Right renal cortex interstitium (tissue), 3 donors: ENCODE measurements around the gene HDAC5. TPM values are rescaled to one million over a fixed set of nuclear protein-coding genes. Genes with fewer than 3 reads are reported as not detected.
"Not testable (repeated sequence)": the region's sequence is repeated elsewhere in the genome, so short reads cannot be mapped to it uniquely, and the experiment has no call there.

Experiments used
- DNase-seq, 3 donors: peaks; one replicate each; pipeline ENCODE4 v3.0.0-alpha.2; 2013; ENCODE audit warnings: low read depth in 3 of 3, low spot score in 2 of 3
- polyA plus RNA-seq, 3 donors: library from polyadenylated mRNA; unstranded; fragments of 120-200 nt; gene quantifications; one replicate each; pipeline ENCODE4 v1.2.1, GENCODE V29; 2013; ENCODE audit not compliant: insufficient read length in 3 of 3

Gene HDAC5
- polyA plus RNA-seq, 3 donors: 41.9 to 54.6 (median 43.4) TPM

GRCh38 chr17:44133918-44134476 lies 10.6 kb upstream of the HDAC5 start:
- no peak for DNase-seq

GRCh38 chr17:44132275-44132821 lies 8.9 kb upstream of the HDAC5 start:
- no peak for DNase-seq

- not testable (repeated sequence) for DNase-seq
Measured at GRCh38 chr17:44131372-44131771, 7.9 kb upstream of the HDAC5 start.

- no peak for DNase-seq
Measured at GRCh38 chr17:44130693-44131349, 7.4 kb upstream of the HDAC5 start.

GRCh38 chr17:44128383-44128782 lies 4.9 kb upstream of the HDAC5 start:
- no peak for DNase-seq

- DNase-seq: no peak
Measured at GRCh38 chr17:44124118-44124438, 637 bp upstream of the HDAC5 start.

GRCh38 chr17:44122816-44123355 lies 555 bp downstream of the HDAC5 start:
- DNase-seq: no peak

GRCh38 chr17:44121997-44122815 lies 1.2 kb downstream of the HDAC5 start:
- no peak for DNase-seq

- DNase-seq: no peak
Measured at GRCh38 chr17:44120851-44121605, 2.4 kb downstream of the HDAC5 start.

GRCh38 chr17:44120281-44120680 lies 3.2 kb downstream of the HDAC5 start:
- not testable (repeated sequence) for DNase-seq

GRCh38 chr17:44119798-44120197 lies 3.6 kb downstream of the HDAC5 start:
- no peak for DNase-seq

- DNase-seq: no peak
Measured at GRCh38 chr17:44119062-44119461, 4.4 kb downstream of the HDAC5 start.

GRCh38 chr17:44118427-44119050 lies 4.9 kb downstream of the HDAC5 start:
- DNase-seq: no peak

- DNase-seq: no peak
Measured at GRCh38 chr17:44117351-44117750, 6.1 kb downstream of the HDAC5 start.

- DNase-seq: no peak
Measured at GRCh38 chr17:44115585-44116415, 7.6 kb downstream of the HDAC5 start.

GRCh38 chr17:44113868-44114840 lies 9.3 kb downstream of the HDAC5 start:
- DNase-seq: no peak

GRCh38 chr17:44113382-44113781 lies 10.1 kb downstream of the HDAC5 start:
- DNase-seq: no peak
